H1 (cell line): ENCODE results near the gene VIPR2. TPM values are rescaled to one million over a fixed set of nuclear protein-coding genes. Genes with fewer than 3 reads are reported as not detected.

Experiments used
- CTCF ChIA-PET: fragments of 300-600 bp; sonication (Branson Sonifier 250); formaldehyde crosslinking; loops from one replicate; lab custom pipeline; 2021; ENCODE audit not compliant: partially characterized antibody; lab: Charles Lee
- POLR2A ChIA-PET: fragments of 300-600 bp; sonication (Branson Sonifier 250); formaldehyde crosslinking; loops from one replicate; lab custom pipeline; 2021; ENCODE audit warnings: inconsistent platforms; ENCODE audit not compliant: partially characterized antibody; lab: Charles Lee
- DNase-seq, 2 experiments: peaks; one replicate each; pipeline versions ENCODE4 v3.0.0 to v3.0.0-alpha.2; 2010 to 2022; ENCODE audit warnings: low spot score in 2 of 2, low read depth in 1 of 2, mixed read lengths in 1 of 2
- FAIRE-seq: peaks from 2 replicates; lab custom pipeline; 2011; peaks lifted over from hg19 to GRCh38; lab: Jason Lieb, UNC
- H2AFZ ChIP-seq: 2 replicates; pipeline ENCODE4 v1.8.1; 2012; ENCODE audit warnings: low read length, inconsistent platforms
- H2AK5ac ChIP-seq: 2 replicates; pipeline ENCODE4 v1.6.1; 2013; ENCODE audit warnings: low read depth, low read length
- H2BK120ac ChIP-seq: replicated peaks from 2 replicates; pipeline ENCODE3; 2013; ENCODE audit warnings: low read depth, low read length, inconsistent platforms
- H2BK12ac ChIP-seq: 2 replicates; pipeline ENCODE4 v1.6.1; 2013; ENCODE audit warnings: low read depth, low read length
- H2BK15ac ChIP-seq: 2 replicates; pipeline ENCODE4 v1.6.1; 2013; ENCODE audit warnings: low read length
- H2BK20ac ChIP-seq: 2 replicates; pipeline ENCODE4 v1.6.1; 2013; ENCODE audit warnings: low read length
- H2BK5ac ChIP-seq: 2 replicates; pipeline ENCODE4 v1.6.1; 2013; ENCODE audit warnings: low read depth, low read length
- H3K14ac ChIP-seq: 2 replicates; pipeline ENCODE4 v1.6.1; 2013; ENCODE audit warnings: inconsistent platforms; ENCODE audit not compliant: insufficient read length
- H3K18ac ChIP-seq: 2 replicates; pipeline ENCODE4 v1.6.1; 2013; ENCODE audit warnings: low read length; ENCODE audit errors: extremely low read depth
- H3K23ac ChIP-seq: 2 replicates; pipeline ENCODE4 v1.6.1; 2013; ENCODE audit warnings: inconsistent platforms; ENCODE audit not compliant: insufficient read length
- H3K23me2 ChIP-seq: 2 replicates; pipeline ENCODE4 v1.6.1; 2013; ENCODE audit warnings: low read depth, low read length
- H3K27ac ChIP-seq: 2 replicates; pipeline ENCODE4 v1.6.1; 2011; ENCODE audit warnings: low read depth, low read length, inconsistent platforms
- H3K27me3 ChIP-seq, 4 experiments: replicated peaks in 1 of 4; 1 replicate in 1 of 4; 2 replicates in 3 of 4; pipeline versions ENCODE4 v1.6.1 to v1.8.1; 2011 to 2013; ENCODE audit warnings: low read length in 3 of 4, mild to moderate bottlenecking in 3 of 4, inconsistent platforms in 2 of 4, mixed read lengths in 2 of 4, moderate library complexity in 1 of 4; ENCODE audit not compliant: control insufficient read depth in 3 of 4, insufficient read depth in 3 of 4; ENCODE audit errors: extremely low read depth in 1 of 4
- H3K36me3 ChIP-seq, 4 experiments: 2 replicates each; pipeline versions ENCODE4 v1.6.1 to v1.8.1; 2011 to 2013; ENCODE audit warnings: mild to moderate bottlenecking in 4 of 4, low read length in 3 of 4, moderate library complexity in 2 of 4, control low read depth in 1 of 4, inconsistent platforms in 1 of 4; ENCODE audit not compliant: insufficient read depth in 4 of 4, control insufficient read depth in 2 of 4
- H3K4ac ChIP-seq: replicated peaks from 2 replicates; pipeline ENCODE3; 2013; ENCODE audit warnings: low read length, low read depth, mixed read lengths, inconsistent platforms; ENCODE audit not compliant: insufficient read length
- H3K4me1 ChIP-seq, 4 experiments: replicated peaks in 1 of 4; 1 replicate in 1 of 4; 2 replicates in 3 of 4; pipeline versions ENCODE4 v1.6.1 to v1.8.1; 2011 to 2013; ENCODE audit warnings: low read length in 3 of 4, inconsistent platforms in 2 of 4, mixed read lengths in 1 of 4; ENCODE audit not compliant: insufficient read depth in 4 of 4, control insufficient read depth in 3 of 4
- H3K4me2 ChIP-seq, 2 experiments: 2 replicates each; pipeline versions ENCODE4 v1.6.1 to v1.8.1; 2011 to 2013; ENCODE audit warnings: low read depth in 2 of 2, low read length in 2 of 2, control low read depth in 1 of 2, inconsistent platforms in 1 of 2, mild to moderate bottlenecking in 1 of 2; ENCODE audit not compliant: insufficient read depth in 1 of 2
- H3K4me3 ChIP-seq, 4 experiments: fragments of 200-600, 300-600 bp in 1 of 4; sonication (generic), shearing (Covaris generic), sonication (Bioruptor Twin) in 1 of 4; 2 replicates each; pipeline versions ENCODE4 v1.5.1 to v1.8.1; 2011 to 2016; ENCODE audit warnings: low read length in 4 of 4, low read depth in 3 of 4, control low read depth in 2 of 4, inconsistent platforms in 2 of 4, mild to moderate bottlenecking in 2 of 4, mixed read lengths in 1 of 4, moderate library complexity in 1 of 4; ENCODE audit not compliant: insufficient read depth in 2 of 4; ENCODE audit errors: extremely low read depth in 1 of 4
- H3K56ac ChIP-seq: replicated peaks from 2 replicates; pipeline ENCODE3; 2013; ENCODE audit warnings: low read depth, mild to moderate bottlenecking, mixed read lengths, low read length, inconsistent platforms; ENCODE audit not compliant: insufficient read length
- H3K79me1 ChIP-seq: 2 replicates; pipeline ENCODE4 v1.6.1; 2013; ENCODE audit warnings: low read depth, low read length, control low read depth
- H3K79me2 ChIP-seq, 2 experiments: 2 replicates each; pipeline versions ENCODE4 v1.6.1 to v1.8.1; 2012 to 2013; ENCODE audit warnings: low read length in 2 of 2, mild to moderate bottlenecking in 2 of 2, inconsistent platforms in 1 of 2; ENCODE audit not compliant: insufficient read depth in 2 of 2, control insufficient read depth in 1 of 2
- H3K9ac ChIP-seq, 4 experiments: replicated peaks in 1 of 4; 1 replicate in 1 of 4; 2 replicates in 3 of 4; pipeline versions ENCODE4 v1.6.1 to v1.8.1; 2011 to 2013; ENCODE audit warnings: low read depth in 3 of 4, low read length in 3 of 4, control low read depth in 2 of 4, mild to moderate bottlenecking in 2 of 4, moderate library complexity in 2 of 4, inconsistent platforms in 1 of 4; ENCODE audit errors: extremely low read depth in 1 of 4
- H3K9me3 ChIP-seq, 2 experiments: 2 replicates each; pipeline versions ENCODE4 v1.6.1 to v1.8.1; 2012 to 2013; ENCODE audit warnings: mild to moderate bottlenecking in 2 of 2, moderate library complexity in 2 of 2, control low read depth in 1 of 2, inconsistent platforms in 1 of 2, low read depth in 1 of 2, low read length in 1 of 2, mixed read lengths in 1 of 2; ENCODE audit not compliant: insufficient read depth in 2 of 2
- H4K20me1 ChIP-seq, 2 experiments: replicated peaks in 1 of 2; 2 replicates each; pipeline versions ENCODE3 to v1.8.1; 2011 to 2013; ENCODE audit warnings: inconsistent platforms in 2 of 2, low read length in 2 of 2, mild to moderate bottlenecking in 1 of 2; ENCODE audit not compliant: insufficient read depth in 2 of 2, control insufficient read depth in 1 of 2
- H4K5ac ChIP-seq: 2 replicates; pipeline ENCODE4 v1.6.1; 2013; ENCODE audit warnings: low read length, low read depth, mixed read lengths, inconsistent platforms; ENCODE audit not compliant: insufficient read length
- H4K8ac ChIP-seq: 2 replicates; pipeline ENCODE4 v1.8.0; 2013; ENCODE audit warnings: mild to moderate bottlenecking, moderate library complexity, low read length, inconsistent platforms; ENCODE audit not compliant: insufficient read depth; ENCODE audit errors: extremely low read depth
- H4K91ac ChIP-seq: replicated peaks from 2 replicates; pipeline ENCODE3; 2013; ENCODE audit warnings: low read length, mixed read lengths, inconsistent platforms; ENCODE audit not compliant: insufficient read length
- SRF ChIP-seq: IDR thresholded peaks from 2 replicates; pipeline ENCODE4 v1.6.1; 2011; ENCODE audit warnings: mild to moderate bottlenecking, low read depth, low read length, moderate library complexity
- YY1 ChIP-seq: IDR thresholded peaks from 2 replicates; pipeline ENCODE4 v1.6.1; 2011; ENCODE audit warnings: low read depth, mild to moderate bottlenecking, low read length
- WGBS, 2 experiments: shearing (Covaris generic) in 1 of 2; methylation state at CpG; one replicate each; pipeline versions ENCODE4 v1.1.6 to v1.1.7; 2013 to 2015; ENCODE audit warnings: low lambda C conversion rate in 2 of 2, mixed read lengths in 2 of 2, inconsistent platforms in 1 of 2, low coverage in 1 of 2, missing lambda C conversion rate in 1 of 2; ENCODE audit not compliant: insufficient replicate concordance in 2 of 2, insufficient coverage in 1 of 2, insufficient read length in 1 of 2; ENCODE audit errors: extremely low coverage in 1 of 2, missing lambda C conversion rate in 1 of 2; 5-methylcytosine and 5-hydroxymethylcytosine counted together
- polyA plus RNA-seq, 7 experiments: library from polyadenylated mRNA; depleted of rRNA in 3 of 7; stranded (reverse) in 5 of 7; unstranded in 2 of 7; fragments of >200 nt in 5 of 7; fragments of 200-250 nt in 2 of 7; gene quantifications; 1 replicate in 5 of 7; 2 replicates in 1 of 7; 4 replicates in 1 of 7; pipeline versions ENCODE4 v1.2.1 to v1.2.3, GENCODE V29; 2011 to 2013; ENCODE audit warnings: missing spikeins in 2 of 7, mixed read lengths in 2 of 7
- total RNA-seq: library from RNA; stranded (reverse); fragmentation: NEBNext Ultra II Directional; extraction: Animal tissue kit (Norgen Biotek cat#: 25700); gene quantifications from 2 replicates; pipeline ENCODE4 v1.2.1, GENCODE V29; 2021

VIPR2 gene
- total and polyA plus RNA-seq, 2 of the 8 experiments (the other 6 are each of a cell fraction or from before 2014, with no cell fraction given), result 2.4 to 6.3 TPM

GRCh38 chr7:159011722-159012022 is 133.0 kb downstream of the VIPR2 start:
- Histone ChIP-seq H3K4ac (no peak overlapping the region), H3K9me3 (no peaks in the 10 kb centered on the region), H3K9ac (no peak overlapping the region), H3K27ac (no peak overlapping the region), H2BK15ac (no peak overlapping the region), H4K5ac (no peak overlapping the region), H4K20me1 (no peaks in the 10 kb centered on the region), H3K4me3 (no peak overlapping the region), H2AFZ (no peak overlapping the region), H2BK5ac (no peak overlapping the region), H3K4me1 (peaks cover 1 to 5% (median 3%) of the 10 kb centered on the region in 4 experiments; a peak in 3 of 7 replicates), H2BK120ac (no peak overlapping the region), H3K36me3 (no peaks in the 10 kb centered on the region), H3K79me2 (no peaks in the 10 kb centered on the region), H2BK20ac (no peak overlapping the region), H3K18ac (no peak overlapping the region; the same call in 1 of the 2 replicates), H4K91ac (no peak overlapping the region), H2AK5ac (no peak overlapping the region), H3K14ac (no peak overlapping the region), H3K23me2 (peaks cover 5% of the 10 kb centered on the region; the same call in 1 of the 2 replicates), H3K23ac (no peak overlapping the region), H3K4me2 (no peak overlapping the region), H2BK12ac (no peak overlapping the region), H3K79me1 (no peaks in the 10 kb centered on the region), H3K56ac (no peak overlapping the region), H3K27me3 (no peaks in the 10 kb centered on the region), H4K8ac (no peak overlapping the region)
- no peak for FAIRE-seq
- ChIA-PET POLR2A (no interaction called here), CTCF (interaction anchor here (1.0 to 2.3 kb wide), 3 partner anchors 10 to 145 kb away, joined by 3 to 15 read pairs (median 3); no protein-coding TSS in a partner anchor)
- WGBS, 2 experiments, result 93% methylated on average over 3 of the region's 3 CpGs; no CpG with 5 or more reads in 1 of the 2 experiments
- TF ChIP-seq YY1 (no peak), SRF (no peak)
- DNase-seq, result no peak
